ENCODE results near the gene STXBP6.

GRCh38 chr14:25004389-25004809 lies 45.5 kb downstream of the STXBP6 start:
- TF ChIP-seq REST (IDR thresholded peaks at IDR 0.05; ENCODE audit: insufficient read depth in 1 of 2, low read depth in 2 of 2, low read length in 1 of 2) (no peak), CTCF (IDR thresholded peaks at IDR 0.05) (no peak), TCF7L2 (IDR thresholded peaks at IDR 0.05; ENCODE audit: low read depth, low read length) (no peak), POLR2AphosphoS5 (IDR thresholded peaks at IDR 0.05; ENCODE audit: low read depth, low read length) (no peak), SIN3A (IDR thresholded peaks at IDR 0.05; ENCODE audit: borderline replicate concordance, insufficient read depth, low read depth, low read length) (no peak)
